GM23338 (cell line): ENCODE results near the gene IGFBP5.

Experiments used
- CREB1 ChIP-seq: fragments of 250-450 bp; sonication (Bioruptor Pico); IDR thresholded peaks from 2 replicates; pipeline ENCODE4 v1.5.0; 2020; ENCODE audit warnings: low read depth, mild to moderate bottlenecking, moderate library complexity
- EZH2 ChIP-seq: fragments of 200-600 bp; sonication (generic); IDR thresholded peaks from one replicate; pipeline ENCODE4 v1.8.0; 2017; ENCODE audit warnings: antibody characterized with exemption, mild to moderate bottlenecking, low read depth; ENCODE audit not compliant: unreplicated experiment
- EZH2phosphoT487 ChIP-seq: fragments of 200-600 bp; sonication (generic); IDR thresholded peaks from one replicate; pipeline ENCODE4 v1.8.1; 2018; ENCODE audit warnings: antibody characterized with exemption; ENCODE audit not compliant: unreplicated experiment
- JUNB ChIP-seq: IDR thresholded peaks from one replicate; pipeline ENCODE4 v1.6.1; 2016; ENCODE audit warnings: antibody characterized with exemption; ENCODE audit not compliant: unreplicated experiment
- POLR2AphosphoS5 ChIP-seq: IDR thresholded peaks from 2 replicates; pipeline ENCODE4 v1.6.1; 2016; ENCODE audit warnings: antibody characterized with exemption, low read depth
- STAT1 ChIP-seq: IDR thresholded peaks from one replicate; pipeline ENCODE4 v1.6.1; 2016; ENCODE audit warnings: antibody characterized with exemption; ENCODE audit not compliant: unreplicated experiment
- ZNF331 ChIP-seq: fragments of 250-450 bp; sonication (Bioruptor Pico); IDR thresholded peaks from 2 replicates; pipeline ENCODE4 v1.5.0; 2020; ENCODE audit warnings: low read depth, mild to moderate bottlenecking, moderate library complexity
- ZNF462 ChIP-seq: fragments of 250-450 bp; sonication (Bioruptor Pico); IDR thresholded peaks from 2 replicates; pipeline ENCODE4 v1.5.0; 2020; ENCODE audit warnings: mild to moderate bottlenecking, moderate library complexity
- TF ChIP-seq, protein P1 (sequence below), 2 experiments: fragments of 200-600 bp in 1 of 2; sonication (generic) in 1 of 2; conservative IDR thresholded peaks; 2 replicates each; pipeline versions ENCODE4 v1.5.1 to v1.6.1; 2016 to 2017; ENCODE audit warnings: antibody characterized with exemption in 2 of 2, low read depth in 2 of 2, mild to moderate bottlenecking in 2 of 2, moderate library complexity in 1 of 2
- TF ChIP-seq, protein P2 (sequence below): IDR thresholded peaks from 2 replicates; pipeline ENCODE4 v1.6.1; 2016; ENCODE audit warnings: antibody characterized with exemption
- TF ChIP-seq, protein P3 (sequence below): IDR thresholded peaks from one replicate; pipeline ENCODE4 v1.6.1; 2018; ENCODE audit warnings: antibody characterized with exemption; ENCODE audit not compliant: unreplicated experiment

GRCh38 chr2:216632346-216632951, 62.9 kb downstream of the IGFBP5 start:
- TF ChIP-seq, protein P1, sequence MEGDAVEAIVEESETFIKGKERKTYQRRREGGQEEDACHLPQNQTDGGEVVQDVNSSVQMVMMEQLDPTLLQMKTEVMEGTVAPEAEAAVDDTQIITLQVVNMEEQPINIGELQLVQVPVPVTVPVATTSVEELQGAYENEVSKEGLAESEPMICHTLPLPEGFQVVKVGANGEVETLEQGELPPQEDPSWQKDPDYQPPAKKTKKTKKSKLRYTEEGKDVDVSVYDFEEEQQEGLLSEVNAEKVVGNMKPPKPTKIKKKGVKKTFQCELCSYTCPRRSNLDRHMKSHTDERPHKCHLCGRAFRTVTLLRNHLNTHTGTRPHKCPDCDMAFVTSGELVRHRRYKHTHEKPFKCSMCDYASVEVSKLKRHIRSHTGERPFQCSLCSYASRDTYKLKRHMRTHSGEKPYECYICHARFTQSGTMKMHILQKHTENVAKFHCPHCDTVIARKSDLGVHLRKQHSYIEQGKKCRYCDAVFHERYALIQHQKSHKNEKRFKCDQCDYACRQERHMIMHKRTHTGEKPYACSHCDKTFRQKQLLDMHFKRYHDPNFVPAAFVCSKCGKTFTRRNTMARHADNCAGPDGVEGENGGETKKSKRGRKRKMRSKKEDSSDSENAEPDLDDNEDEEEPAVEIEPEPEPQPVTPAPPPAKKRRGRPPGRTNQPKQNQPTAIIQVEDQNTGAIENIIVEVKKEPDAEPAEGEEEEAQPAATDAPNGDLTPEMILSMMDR (conservative IDR thresholded peaks at IDR 0.05; ENCODE audit: low read depth in 2 of 2), result no peak
- TF ChIP-seq, protein P2, sequence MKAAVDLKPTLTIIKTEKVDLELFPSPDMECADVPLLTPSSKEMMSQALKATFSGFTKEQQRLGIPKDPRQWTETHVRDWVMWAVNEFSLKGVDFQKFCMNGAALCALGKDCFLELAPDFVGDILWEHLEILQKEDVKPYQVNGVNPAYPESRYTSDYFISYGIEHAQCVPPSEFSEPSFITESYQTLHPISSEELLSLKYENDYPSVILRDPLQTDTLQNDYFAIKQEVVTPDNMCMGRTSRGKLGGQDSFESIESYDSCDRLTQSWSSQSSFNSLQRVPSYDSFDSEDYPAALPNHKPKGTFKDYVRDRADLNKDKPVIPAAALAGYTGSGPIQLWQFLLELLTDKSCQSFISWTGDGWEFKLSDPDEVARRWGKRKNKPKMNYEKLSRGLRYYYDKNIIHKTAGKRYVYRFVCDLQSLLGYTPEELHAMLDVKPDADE, result no peak
- TF ChIP-seq CREB1 (no peak), POLR2AphosphoS5 (no peak), EZH2 (no peak), EZH2phosphoT487 (no peak), JUNB (no peak), STAT1 (no peak), ZNF331 (no peak), ZNF462 (CRISPR knock-in tag) (no peak)
- TF ChIP-seq, protein P3, sequence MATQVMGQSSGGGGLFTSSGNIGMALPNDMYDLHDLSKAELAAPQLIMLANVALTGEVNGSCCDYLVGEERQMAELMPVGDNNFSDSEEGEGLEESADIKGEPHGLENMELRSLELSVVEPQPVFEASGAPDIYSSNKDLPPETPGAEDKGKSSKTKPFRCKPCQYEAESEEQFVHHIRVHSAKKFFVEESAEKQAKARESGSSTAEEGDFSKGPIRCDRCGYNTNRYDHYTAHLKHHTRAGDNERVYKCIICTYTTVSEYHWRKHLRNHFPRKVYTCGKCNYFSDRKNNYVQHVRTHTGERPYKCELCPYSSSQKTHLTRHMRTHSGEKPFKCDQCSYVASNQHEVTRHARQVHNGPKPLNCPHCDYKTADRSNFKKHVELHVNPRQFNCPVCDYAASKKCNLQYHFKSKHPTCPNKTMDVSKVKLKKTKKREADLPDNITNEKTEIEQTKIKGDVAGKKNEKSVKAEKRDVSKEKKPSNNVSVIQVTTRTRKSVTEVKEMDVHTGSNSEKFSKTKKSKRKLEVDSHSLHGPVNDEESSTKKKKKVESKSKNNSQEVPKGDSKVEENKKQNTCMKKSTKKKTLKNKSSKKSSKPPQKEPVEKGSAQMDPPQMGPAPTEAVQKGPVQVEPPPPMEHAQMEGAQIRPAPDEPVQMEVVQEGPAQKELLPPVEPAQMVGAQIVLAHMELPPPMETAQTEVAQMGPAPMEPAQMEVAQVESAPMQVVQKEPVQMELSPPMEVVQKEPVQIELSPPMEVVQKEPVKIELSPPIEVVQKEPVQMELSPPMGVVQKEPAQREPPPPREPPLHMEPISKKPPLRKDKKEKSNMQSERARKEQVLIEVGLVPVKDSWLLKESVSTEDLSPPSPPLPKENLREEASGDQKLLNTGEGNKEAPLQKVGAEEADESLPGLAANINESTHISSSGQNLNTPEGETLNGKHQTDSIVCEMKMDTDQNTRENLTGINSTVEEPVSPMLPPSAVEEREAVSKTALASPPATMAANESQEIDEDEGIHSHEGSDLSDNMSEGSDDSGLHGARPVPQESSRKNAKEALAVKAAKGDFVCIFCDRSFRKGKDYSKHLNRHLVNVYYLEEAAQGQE, result no peak
